DOHH2 (cell line): ENCODE measurements around the gene MOXD1.

Experiments
- H3F3A ChIP-seq: fragments of 200-600 bp; sonication (generic), shearing (Covaris generic); 2 replicates; pipeline ENCODE4 v1.6.0; 2016; ENCODE audit warnings: antibody characterized with exemption, mild to moderate bottlenecking; ENCODE audit not compliant: control insufficient read depth, insufficient read depth
- H3K27ac ChIP-seq: fragments of 200-600 bp; sonication (generic); 2 replicates; pipeline ENCODE4 v1.5.1; 2014; ENCODE audit warnings: low read depth, mild to moderate bottlenecking, low read length, moderate library complexity
- H3K27me3 ChIP-seq: fragments of 200-600 bp; sonication (generic); 2 replicates; pipeline ENCODE4 v1.6.1; 2014; ENCODE audit warnings: mild to moderate bottlenecking, low read length, mixed read lengths; ENCODE audit not compliant: control insufficient read depth
- H3K36me3 ChIP-seq: fragments of 200-600 bp; sonication (generic); 2 replicates; pipeline ENCODE4 v1.6.1; 2014; ENCODE audit warnings: mild to moderate bottlenecking, low read length, moderate library complexity, mixed read lengths; ENCODE audit not compliant: control insufficient read depth
- H3K4me1 ChIP-seq: fragments of 200-600 bp; sonication (generic); 2 replicates; pipeline ENCODE4 v1.6.1; 2014; ENCODE audit warnings: mild to moderate bottlenecking, low read length, mixed read lengths; ENCODE audit not compliant: control insufficient read depth
- H3K4me2 ChIP-seq: fragments of 200-600 bp; sonication (generic); 2 replicates; pipeline ENCODE4 v1.6.0; 2014; ENCODE audit warnings: mild to moderate bottlenecking, low read length, moderate library complexity
- H3K4me3 ChIP-seq: fragments of 200-600 bp; sonication (generic); 2 replicates; pipeline ENCODE4 v1.5.1; 2014; ENCODE audit warnings: mild to moderate bottlenecking, low read length, mixed read lengths
- H3K79me2 ChIP-seq: fragments of 200-600 bp; sonication (generic); 2 replicates; pipeline ENCODE4 v1.6.1; 2014; ENCODE audit warnings: mild to moderate bottlenecking, low read length, mixed read lengths; ENCODE audit not compliant: control insufficient read depth
- H3K9me2 ChIP-seq: fragments of 200-600 bp; sonication (generic); replicated peaks from 2 replicates; pipeline ENCODE4 v1.6.1; 2014; ENCODE audit warnings: mild to moderate bottlenecking, low read length, mixed read lengths; ENCODE audit not compliant: control insufficient read depth
- H3K9me3 ChIP-seq: fragments of 200-600 bp; sonication (generic); 2 replicates; pipeline ENCODE4 v1.6.1; 2014; ENCODE audit warnings: antibody characterized with exemption, low read length, mixed read lengths; ENCODE audit not compliant: control insufficient read depth, insufficient read depth
- H4K20me1 ChIP-seq: fragments of 200-600 bp; sonication (generic); 2 replicates; pipeline ENCODE4 v1.6.0; 2014; ENCODE audit warnings: low read depth, mild to moderate bottlenecking, antibody characterized with exemption, low read length, moderate library complexity; ENCODE audit not compliant: control insufficient read depth, insufficient read depth
- EZH2phosphoT487 ChIP-seq: fragments of 200-600 bp; sonication (generic); IDR thresholded peaks from 2 replicates; pipeline ENCODE4 v1.6.1; 2017; ENCODE audit warnings: borderline replicate concordance, mild to moderate bottlenecking, antibody characterized with exemption, low read length, moderate library complexity, mixed read lengths
- TF ChIP-seq, protein P1 (sequence below): fragments of 200-600 bp; sonication (generic); IDR thresholded peaks from one replicate; pipeline ENCODE4 v1.5.1; 2014; ENCODE audit warnings: antibody characterized with exemption, mild to moderate bottlenecking, low read depth, low read length; ENCODE audit not compliant: poor library complexity, severe bottlenecking

Gene MOXD1

DNA sequence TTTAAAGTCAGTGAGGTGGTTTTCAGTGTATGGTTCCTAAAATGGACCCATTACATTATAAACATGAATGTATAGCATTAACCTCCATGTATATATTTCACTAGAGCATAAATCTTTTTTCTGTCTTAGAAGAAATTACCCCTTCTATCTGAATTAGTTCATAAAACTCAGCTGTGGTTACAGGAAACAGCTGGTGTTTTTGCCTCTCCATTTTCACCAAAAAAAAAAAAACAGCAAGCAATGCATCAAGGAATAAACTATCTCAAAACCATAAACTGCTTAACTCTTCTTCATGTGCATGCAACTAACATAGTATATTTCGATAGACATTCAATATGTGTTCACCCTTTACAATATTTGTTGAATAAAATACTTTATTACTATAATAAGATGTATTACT is 40.2 kb downstream of the MOXD1 start:
- H4K20me1 ChIP-seq = no peaks in the 10 kb centered on the region
- no peaks in the 10 kb centered on the region for H3K79me2 ChIP-seq
- H3K4me2 ChIP-seq = no peak overlapping the region
- H3F3A ChIP-seq = no peaks in the 10 kb centered on the region
- no peaks in the 10 kb centered on the region for H3K27me3 ChIP-seq
- no peaks in the 10 kb centered on the region for H3K9me2 ChIP-seq
- H3K4me1 ChIP-seq = peaks cover 41% of the 10 kb centered on the region
- no peaks in the 10 kb centered on the region for H3K36me3 ChIP-seq
- H3K27ac ChIP-seq = no peak overlapping the region
- H3K9me3 ChIP-seq = no peaks in the 10 kb centered on the region
- no peak for TF ChIP-seq EZH2phosphoT487
- TF ChIP-seq, protein P1, sequence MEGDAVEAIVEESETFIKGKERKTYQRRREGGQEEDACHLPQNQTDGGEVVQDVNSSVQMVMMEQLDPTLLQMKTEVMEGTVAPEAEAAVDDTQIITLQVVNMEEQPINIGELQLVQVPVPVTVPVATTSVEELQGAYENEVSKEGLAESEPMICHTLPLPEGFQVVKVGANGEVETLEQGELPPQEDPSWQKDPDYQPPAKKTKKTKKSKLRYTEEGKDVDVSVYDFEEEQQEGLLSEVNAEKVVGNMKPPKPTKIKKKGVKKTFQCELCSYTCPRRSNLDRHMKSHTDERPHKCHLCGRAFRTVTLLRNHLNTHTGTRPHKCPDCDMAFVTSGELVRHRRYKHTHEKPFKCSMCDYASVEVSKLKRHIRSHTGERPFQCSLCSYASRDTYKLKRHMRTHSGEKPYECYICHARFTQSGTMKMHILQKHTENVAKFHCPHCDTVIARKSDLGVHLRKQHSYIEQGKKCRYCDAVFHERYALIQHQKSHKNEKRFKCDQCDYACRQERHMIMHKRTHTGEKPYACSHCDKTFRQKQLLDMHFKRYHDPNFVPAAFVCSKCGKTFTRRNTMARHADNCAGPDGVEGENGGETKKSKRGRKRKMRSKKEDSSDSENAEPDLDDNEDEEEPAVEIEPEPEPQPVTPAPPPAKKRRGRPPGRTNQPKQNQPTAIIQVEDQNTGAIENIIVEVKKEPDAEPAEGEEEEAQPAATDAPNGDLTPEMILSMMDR = no peak
- no peak overlapping the region for H3K4me3 ChIP-seq

DNA sequence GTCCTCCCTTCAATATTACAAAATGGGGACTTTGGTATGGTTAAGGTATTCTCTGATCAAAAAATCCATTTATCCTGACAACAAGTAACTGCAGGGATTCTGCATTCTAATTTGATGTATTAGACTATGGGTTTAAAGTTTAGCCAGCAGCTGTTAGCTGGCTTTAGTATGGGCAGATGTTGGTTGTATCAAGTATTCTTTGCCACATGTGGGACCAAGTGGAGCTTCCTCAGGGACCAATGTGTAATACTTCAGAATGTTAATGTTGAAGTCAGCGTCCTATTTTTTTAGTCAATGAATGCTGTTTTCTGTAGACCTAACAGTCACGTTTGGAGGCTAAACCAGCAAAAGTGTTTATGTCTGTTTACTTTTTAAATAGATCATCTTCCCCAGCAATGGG is 41.4 kb downstream of the MOXD1 start:
- H3K4me1 ChIP-seq = peaks cover 43% of the 10 kb centered on the region
- H3K4me2 ChIP-seq = no peak overlapping the region
- H3K36me3 ChIP-seq = peaks cover 7% of the 10 kb centered on the region
- H3K9me3 ChIP-seq = peaks cover 5% of the 10 kb centered on the region; the same call in 1 of the 2 replicates
- H3K27ac ChIP-seq = no peak overlapping the region
- no peaks in the 10 kb centered on the region for H3K79me2 ChIP-seq
- H3K9me2 ChIP-seq = no peaks in the 10 kb centered on the region
- H3K4me3 ChIP-seq = no peak overlapping the region
- no peaks in the 10 kb centered on the region for H4K20me1 ChIP-seq
- TF ChIP-seq, protein P1 = no peak
- TF ChIP-seq EZH2phosphoT487 = no peak
- no peaks in the 10 kb centered on the region for H3F3A ChIP-seq
- H3K27me3 ChIP-seq = no peaks in the 10 kb centered on the region

DNA sequence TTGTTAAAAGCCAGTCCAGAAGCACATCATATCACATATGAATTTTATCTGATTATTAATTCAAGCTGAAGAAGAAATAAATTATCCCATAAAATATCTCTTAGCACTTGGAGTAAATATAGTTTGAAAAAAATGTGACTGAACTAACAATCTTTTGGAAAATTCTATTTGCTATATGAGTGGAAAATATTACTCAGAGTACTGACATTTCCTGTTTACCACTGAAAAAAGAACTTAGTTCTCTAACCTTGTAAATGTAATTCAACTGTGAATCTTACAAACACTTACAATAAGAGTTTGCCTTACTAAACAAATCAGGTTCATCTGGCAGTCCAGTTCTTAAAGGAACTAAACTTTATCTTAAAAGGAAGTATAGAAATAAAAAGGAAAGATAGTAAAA is 44.2 kb downstream of the MOXD1 start:
- H3K27ac ChIP-seq = no peak overlapping the region
- H3K27me3 ChIP-seq = no peaks in the 10 kb centered on the region
- H3K4me1 ChIP-seq = peaks cover 58% of the 10 kb centered on the region
- H3K9me3 ChIP-seq = peaks cover 12% of the 10 kb centered on the region; the same call in 1 of the 2 replicates
- TF ChIP-seq EZH2phosphoT487 = no peak
- TF ChIP-seq, protein P1 = no peak
- no peaks in the 10 kb centered on the region; the same call in 1 of the 2 replicates for H3F3A ChIP-seq
- peak overlapping the region; percentile 17 for H3K4me2 ChIP-seq
- H3K36me3 ChIP-seq = peaks cover 9% of the 10 kb centered on the region
- no peak overlapping the region for H3K4me3 ChIP-seq
- H3K9me2 ChIP-seq = no peaks in the 10 kb centered on the region
- no peaks in the 10 kb centered on the region for H4K20me1 ChIP-seq
- no peaks in the 10 kb centered on the region for H3K79me2 ChIP-seq
